Endothelial cell of umbilical vein (primary cell): ENCODE results near the gene GUCA2B.
A peak's percentile ranks its signal among the peaks of the same experiment; 100 is the strongest.

Experiments used
- EZH2 ChIP-seq: IDR thresholded peaks from 2 replicates; pipeline ENCODE4 v1.6.1; 2012; ENCODE audit warnings: borderline replicate concordance, low read depth, mild to moderate bottlenecking, moderate library complexity, low read length, inconsistent platforms; ENCODE audit not compliant: severe bottlenecking
- FOS ChIP-seq: IDR thresholded peaks from 2 replicates; pipeline ENCODE4 v1.6.1; 2011; ENCODE audit warnings: mild to moderate bottlenecking, low read length, moderate library complexity, borderline replicate concordance; ENCODE audit not compliant: insufficient read depth
- GATA2 ChIP-seq: IDR thresholded peaks from 2 replicates; pipeline ENCODE4 v1.7.0; 2011; ENCODE audit warnings: low read depth, mild to moderate bottlenecking, moderate library complexity, mixed read lengths, low read length; ENCODE audit not compliant: insufficient read length, insufficient read depth
- JUN ChIP-seq: IDR thresholded peaks from 2 replicates; pipeline ENCODE4 v1.6.1; 2011; ENCODE audit warnings: borderline replicate concordance, low read depth; ENCODE audit not compliant: insufficient read length, insufficient read depth
- MYC ChIP-seq: IDR thresholded peaks from one replicate; pipeline ENCODE4 v1.6.1; 2011; ENCODE audit warnings: mild to moderate bottlenecking, low read depth, low read length
- POLR2A ChIP-seq: IDR thresholded peaks from 2 replicates; pipeline ENCODE4 v1.6.1; 2012; ENCODE audit warnings: low read depth, mild to moderate bottlenecking, control low read depth, low read length
- POLR2AphosphoS5 ChIP-seq: IDR thresholded peaks from 2 replicates; pipeline ENCODE4 v1.6.1; 2012; ENCODE audit warnings: low read depth, mild to moderate bottlenecking, control low read depth, low read length, moderate library complexity; ENCODE audit not compliant: insufficient read depth
- TF ChIP-seq, protein P1 (sequence below), 2 donors: IDR thresholded peaks; 1 replicate in 1 of 2; 2 replicates in 1 of 2; pipeline ENCODE4 v1.5.1; 2011; ENCODE audit warnings: low read length in 2 of 2, mild to moderate bottlenecking in 2 of 2, moderate library complexity in 2 of 2, control low read depth in 1 of 2, inconsistent platforms in 1 of 2, low read depth in 1 of 2; ENCODE audit not compliant: insufficient read depth in 1 of 2; ENCODE audit errors: extremely low read depth in 1 of 2
- TF ChIP-seq, protein P2 (sequence below): IDR thresholded peaks from 2 replicates; pipeline ENCODE4 v1.6.1; 2011; ENCODE audit not compliant: insufficient read depth, insufficient read length

DNA sequence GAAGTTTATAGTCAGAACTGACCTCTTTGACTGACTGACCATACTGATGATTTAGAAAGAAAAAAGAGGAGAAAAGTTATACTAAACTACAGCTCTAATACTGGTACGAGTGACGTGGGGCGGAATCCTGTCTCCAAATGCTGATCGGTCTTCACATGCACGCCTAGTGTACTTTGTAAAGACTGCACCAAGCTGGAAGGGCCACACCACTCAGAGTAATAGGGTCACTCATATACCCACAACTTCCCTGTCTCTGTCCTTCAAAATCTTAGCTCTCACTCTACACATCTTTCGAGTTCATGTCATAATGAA lies 30.7 kb downstream of the GUCA2B start:
- TF ChIP-seq, protein P1, sequence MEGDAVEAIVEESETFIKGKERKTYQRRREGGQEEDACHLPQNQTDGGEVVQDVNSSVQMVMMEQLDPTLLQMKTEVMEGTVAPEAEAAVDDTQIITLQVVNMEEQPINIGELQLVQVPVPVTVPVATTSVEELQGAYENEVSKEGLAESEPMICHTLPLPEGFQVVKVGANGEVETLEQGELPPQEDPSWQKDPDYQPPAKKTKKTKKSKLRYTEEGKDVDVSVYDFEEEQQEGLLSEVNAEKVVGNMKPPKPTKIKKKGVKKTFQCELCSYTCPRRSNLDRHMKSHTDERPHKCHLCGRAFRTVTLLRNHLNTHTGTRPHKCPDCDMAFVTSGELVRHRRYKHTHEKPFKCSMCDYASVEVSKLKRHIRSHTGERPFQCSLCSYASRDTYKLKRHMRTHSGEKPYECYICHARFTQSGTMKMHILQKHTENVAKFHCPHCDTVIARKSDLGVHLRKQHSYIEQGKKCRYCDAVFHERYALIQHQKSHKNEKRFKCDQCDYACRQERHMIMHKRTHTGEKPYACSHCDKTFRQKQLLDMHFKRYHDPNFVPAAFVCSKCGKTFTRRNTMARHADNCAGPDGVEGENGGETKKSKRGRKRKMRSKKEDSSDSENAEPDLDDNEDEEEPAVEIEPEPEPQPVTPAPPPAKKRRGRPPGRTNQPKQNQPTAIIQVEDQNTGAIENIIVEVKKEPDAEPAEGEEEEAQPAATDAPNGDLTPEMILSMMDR (IDR thresholded peaks at IDR 0.05; ENCODE audit: extremely low read depth in 1 of 2, insufficient read depth in 1 of 2, low read depth in 1 of 2, low read length in 2 of 2): no peak
- TF ChIP-seq POLR2A (no peak), JUN (no peak), EZH2 (no peak), FOS (no peak), POLR2AphosphoS5 (no peak), MYC (no peak), GATA2 (peak; percentile 1)
- TF ChIP-seq, protein P2, sequence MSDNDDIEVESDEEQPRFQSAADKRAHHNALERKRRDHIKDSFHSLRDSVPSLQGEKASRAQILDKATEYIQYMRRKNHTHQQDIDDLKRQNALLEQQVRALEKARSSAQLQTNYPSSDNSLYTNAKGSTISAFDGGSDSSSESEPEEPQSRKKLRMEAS: no peak
